NOMO-1 treated with DMSO at 0.1 percent for 48 hours (cell line): ENCODE measurements around the gene NR1H2.
A peak's percentile ranks its signal among the peaks of the same experiment; 100 is the strongest.
"Not testable (repeated sequence)": the region's sequence is repeated elsewhere in the genome, so short reads cannot be mapped to it uniquely, and the experiment has no call there.

ENCODE experiments used
- DNase-seq: peaks from one replicate; lab custom pipeline; 2025; ENCODE audit not compliant: unreplicated experiment; lab: John Stamatoyannopoulos, UW

Gene NR1H2

DNA sequence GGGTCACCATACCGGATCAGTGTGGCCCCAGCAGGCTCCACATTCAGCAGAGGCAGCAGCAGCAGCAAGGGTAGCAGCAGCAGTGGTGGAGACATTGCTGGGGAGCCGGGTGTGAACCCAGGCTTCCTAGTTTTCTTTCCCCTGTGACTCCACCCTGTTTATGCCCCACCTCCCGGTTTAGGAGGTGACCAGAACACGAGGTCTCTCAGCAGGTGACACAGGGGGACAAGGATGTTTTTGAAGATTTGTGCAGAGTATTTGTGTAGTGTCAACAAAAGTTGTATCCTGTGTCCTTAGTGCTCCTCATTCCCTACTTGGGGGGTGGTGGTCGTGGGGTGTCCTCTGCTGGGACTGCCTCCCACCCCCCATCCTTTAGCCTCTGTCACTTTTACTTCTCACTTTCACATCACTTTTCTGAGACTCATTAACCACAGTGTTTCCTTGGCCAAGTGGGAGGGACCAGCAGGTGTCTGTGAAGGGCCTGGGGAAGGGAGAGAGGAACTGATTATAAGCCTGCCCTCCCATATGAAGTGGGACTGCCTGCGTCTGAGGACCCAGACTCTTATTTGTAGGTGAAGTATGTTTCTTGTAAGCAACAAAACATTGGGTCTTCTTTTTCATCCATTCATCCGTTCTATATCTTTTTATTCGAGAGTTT, 31.5 kb upstream of the NR1H2 start:
- DNase-seq = peak; percentile 93

DNA sequence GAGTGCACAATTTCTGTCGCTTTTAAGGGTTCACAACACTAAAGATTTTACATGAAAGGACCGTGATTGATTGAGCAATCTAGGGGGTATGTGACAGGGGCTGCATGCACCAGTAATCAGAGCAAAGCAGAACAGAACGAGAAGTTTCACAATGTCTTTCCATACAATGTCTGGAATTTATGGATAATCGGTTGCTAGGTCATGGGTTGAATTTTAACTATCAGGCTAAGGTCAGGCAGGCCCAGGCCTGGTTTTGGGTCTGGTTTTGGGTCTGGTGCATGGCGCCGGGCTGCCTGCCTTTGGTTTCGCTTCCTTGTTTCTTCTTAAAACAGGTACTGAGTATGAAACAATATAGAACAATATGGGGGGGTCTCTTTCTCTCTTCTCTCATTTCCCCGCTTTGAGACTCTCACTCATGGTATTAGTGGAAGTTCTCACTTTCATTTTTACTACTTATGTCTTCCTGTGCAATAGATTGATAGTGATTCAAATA, 29.1 kb upstream of the NR1H2 start:
- peak; percentile 76 for DNase-seq

DNA sequence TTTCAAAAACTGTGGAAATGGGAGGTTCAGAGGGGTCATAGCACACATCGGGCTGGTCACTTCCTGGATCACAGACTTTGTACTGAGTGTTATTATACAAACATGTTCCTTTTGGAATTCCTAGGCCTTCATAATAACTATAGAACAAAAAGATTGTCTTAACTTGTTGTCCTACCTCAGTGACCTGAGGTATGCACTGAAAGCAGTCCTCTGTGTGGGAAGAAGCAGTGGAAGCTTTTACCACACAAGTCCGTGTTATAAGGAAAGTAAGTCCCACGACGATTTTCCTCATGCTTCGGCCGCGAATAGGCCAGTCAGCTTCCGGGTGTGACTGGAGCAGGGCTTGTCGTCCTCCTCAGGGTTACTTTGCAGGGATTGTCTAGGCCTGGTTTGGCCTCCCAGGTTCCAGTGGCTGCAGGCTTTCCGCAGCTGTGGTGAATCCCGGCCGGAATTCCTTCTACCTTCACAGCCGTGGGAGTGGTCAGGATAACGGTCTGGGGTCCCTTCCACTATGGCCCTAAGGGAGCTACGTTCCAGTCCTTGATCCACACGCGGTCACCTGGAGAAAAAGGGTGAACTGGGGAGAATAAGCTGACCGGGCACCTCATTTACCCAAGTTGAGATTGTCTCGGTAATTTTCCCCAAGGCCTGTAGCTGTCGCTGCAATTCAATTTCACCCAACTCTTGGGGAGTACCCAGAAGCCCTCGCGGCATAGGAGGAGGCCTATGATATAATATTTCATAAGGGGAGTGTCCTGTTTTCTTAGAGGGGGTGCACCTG, 26.8 kb upstream of the NR1H2 start:
- DNase-seq = no peak

DNA sequence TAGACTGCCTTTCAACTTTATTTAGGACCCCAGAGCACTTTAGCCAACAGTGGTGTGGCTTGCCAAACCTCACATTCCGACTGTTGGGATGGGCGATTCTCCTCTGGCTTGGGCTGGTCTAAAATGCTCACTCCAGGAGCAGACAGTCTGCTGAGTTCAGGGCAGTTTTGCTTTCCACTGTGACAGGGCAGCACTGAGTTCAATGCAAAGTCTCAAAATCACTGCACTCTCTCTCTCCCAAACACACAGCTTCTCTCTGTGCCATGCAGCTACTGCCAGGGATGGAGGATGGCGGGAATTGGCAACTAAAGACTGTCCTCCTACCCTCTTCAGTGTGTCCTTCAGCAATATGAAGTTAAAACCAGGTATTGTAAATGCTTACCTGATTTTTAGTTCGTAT, 24.0 kb upstream of the NR1H2 start:
- DNase-seq = no peak

DNA sequence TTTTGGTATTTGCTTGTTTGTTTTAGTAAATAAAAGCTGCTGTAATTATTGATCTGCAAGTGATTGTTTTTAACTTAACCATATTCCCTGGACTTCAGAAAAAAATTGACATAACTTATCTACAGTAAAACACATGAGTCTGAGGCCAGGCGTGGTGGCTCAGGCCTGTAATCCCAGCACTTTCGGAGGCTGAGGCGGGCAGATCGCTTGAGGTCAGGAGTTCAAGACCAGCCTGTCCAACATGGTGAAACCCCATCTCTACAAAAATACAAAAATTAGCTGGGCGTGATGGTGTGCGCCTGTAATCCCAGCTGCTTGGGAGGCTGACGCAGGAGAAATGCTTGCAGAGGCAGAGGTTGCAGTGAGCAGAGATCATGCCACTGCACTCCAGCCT, 22.8 kb upstream of the NR1H2 start:
- DNase-seq = not testable (repeated sequence)

DNA sequence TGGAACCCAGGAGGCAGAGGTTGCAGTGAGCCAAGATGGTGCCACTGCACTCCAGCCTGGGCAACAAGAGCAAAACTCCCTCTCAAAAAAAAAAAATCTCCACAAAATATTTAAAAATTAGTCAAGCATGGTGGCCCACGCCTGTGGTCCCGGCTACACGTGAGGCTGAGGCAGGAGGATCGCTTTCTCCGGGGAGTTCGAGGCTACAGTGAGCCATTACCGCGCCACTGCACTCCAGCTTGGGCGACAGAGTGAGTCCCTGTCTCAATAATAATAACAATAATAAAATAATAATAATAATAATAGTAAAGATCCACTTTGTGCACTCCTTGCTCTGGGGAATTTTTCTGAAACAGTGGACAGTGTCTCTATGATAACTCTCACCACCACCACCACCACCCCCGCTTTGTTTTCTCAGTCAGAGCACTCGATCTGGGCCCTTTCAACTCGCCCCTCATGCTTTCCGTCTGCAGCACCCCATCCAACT, 19.5 kb upstream of the NR1H2 start:
- no peak for DNase-seq

DNA sequence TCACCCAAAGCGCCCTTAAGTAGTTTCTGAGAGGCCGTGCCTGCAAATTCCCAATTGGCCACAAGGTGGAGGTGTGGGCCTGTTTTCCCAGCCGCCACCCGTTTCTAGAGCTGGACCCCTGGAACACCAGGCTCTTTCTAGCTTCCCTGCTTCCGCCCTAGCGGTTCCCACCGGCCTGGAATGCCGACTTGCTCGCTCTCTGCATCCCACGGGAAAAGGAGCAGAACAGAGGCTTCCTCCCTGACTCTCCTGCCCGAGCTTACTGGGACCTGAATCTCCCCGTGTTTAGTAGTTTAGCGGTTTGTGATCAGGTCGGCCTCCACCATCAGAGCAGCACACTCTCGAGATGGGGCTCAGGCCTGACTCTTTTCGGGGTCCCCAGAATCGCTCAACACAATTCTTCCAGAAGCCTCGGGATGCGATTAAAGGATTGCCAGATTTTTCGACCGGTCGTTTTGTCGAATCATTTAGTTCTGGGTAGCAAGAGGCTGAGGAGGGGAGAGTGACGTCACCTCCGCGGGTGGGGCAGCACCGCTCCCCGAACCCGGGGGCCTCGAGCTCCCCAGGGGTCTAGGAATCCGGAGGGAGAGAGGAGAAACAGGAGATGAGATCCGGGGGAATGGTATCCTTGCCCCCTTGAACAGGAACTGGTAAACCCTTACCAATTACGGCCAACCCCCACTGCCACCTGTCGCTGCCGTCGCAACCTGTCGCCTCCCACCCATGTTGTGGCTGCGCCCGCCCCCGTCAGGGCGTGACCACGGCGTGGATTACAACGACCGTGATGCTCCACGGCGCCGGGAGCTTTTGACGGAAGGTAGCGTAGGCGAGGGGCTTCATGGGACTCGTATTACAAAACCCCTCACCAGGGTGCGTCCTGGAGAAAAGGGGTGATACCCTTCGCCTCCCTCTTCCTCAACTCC, 18.8 kb upstream of the NR1H2 start:
- DNase-seq = peak; percentile 74

DNA sequence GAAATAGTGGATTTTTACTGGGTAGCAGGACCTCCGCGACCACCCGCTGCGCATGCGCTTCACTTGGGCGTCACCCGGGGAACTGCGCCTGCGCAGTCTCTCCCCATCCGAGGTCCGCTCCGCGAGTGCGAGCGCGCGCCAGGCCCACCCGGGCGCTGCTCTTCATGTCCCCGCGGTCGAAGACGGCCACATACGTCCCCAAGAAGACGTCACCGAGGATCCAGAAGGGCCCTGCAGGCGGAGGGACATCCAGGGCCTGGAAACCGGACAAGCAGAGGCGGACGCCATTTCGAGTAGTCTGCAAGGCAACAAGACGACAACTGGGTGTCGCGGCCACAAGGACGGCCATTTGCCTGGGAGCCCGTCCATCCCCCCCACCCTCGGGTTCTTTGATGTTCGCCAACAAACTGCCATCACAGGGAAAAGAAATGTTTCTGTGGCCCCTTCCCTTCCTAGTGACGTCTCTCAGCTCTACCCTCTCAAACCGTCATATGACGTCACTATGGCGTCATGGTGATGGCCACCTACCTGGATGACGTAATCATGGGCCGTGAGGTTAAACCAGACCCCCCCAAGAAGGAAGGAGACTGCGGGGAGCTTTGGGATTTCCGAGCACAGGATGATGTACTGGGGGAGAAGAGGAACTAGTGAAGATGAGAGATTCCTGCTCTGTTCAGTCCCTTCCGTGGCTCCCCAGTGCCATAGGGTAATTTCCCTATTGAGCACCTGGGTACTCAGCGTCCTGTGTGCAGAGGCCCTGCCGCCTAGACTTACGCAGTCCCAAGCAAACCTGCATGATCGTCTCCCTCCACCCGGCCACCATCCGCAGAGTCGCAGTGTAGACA, 17.6 kb upstream of the NR1H2 start:
- DNase-seq = peak; percentile 68

DNA sequence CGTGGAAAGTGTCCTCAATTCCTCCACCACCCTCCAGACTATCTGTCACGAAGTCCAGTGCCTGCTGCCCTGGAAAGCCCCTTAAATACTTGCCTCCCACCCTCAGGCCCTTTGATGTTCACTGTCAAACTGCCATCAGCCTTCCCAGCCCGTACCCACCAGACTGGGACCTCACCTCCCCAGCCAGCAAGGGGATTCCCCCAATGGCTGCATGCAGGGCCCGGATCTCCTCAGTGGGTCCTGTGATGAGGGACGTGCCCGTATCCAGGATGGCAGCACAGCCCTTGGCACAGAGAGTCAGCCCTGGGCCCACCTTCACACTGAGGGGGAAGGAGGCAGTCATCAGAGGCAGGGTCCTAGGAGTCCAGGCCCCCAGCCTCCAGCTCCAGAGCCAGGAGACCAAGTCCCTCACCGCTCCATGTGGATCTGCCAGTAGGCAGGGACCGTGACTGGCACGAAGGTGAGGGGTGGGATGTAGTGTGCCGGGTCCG, 16.9 kb upstream of the NR1H2 start:
- DNase-seq = no peak

DNA sequence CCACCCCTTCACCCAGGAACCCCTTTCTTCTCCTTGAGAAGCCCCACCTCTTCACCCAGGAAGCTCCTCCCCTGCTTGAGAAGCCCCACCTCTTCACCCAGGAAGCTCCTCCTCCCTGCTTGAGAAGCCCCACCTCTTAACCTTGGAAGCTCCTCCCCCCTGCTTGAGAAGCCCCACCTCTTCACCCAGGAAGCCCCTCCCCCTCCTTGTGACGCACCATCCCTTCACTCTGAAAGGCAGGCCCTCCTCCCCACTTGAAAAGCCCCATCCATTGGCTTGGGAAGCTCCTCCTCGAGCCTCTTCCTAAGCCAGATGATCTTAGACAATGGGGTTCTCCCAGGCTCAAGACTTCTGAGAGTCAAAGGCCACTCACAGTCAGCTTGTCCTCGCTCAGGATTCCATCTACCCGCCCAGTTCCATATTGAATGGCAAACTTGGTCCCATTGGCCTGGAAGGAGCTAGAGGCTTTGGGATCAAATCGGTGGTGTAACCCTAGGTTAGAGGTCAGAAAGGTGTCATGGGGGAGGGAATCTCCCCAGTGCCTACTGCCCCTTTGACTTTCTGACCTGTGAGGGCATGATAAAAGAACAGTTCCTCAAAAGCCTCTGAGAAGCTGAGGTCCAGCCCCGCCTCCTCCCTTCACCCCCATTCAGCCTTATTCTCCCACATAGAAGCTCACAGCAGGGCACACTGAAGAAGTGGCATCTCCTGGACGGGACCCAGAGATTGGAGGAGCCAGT, 14.8 kb upstream of the NR1H2 start:
- DNase-seq = no peak

DNA sequence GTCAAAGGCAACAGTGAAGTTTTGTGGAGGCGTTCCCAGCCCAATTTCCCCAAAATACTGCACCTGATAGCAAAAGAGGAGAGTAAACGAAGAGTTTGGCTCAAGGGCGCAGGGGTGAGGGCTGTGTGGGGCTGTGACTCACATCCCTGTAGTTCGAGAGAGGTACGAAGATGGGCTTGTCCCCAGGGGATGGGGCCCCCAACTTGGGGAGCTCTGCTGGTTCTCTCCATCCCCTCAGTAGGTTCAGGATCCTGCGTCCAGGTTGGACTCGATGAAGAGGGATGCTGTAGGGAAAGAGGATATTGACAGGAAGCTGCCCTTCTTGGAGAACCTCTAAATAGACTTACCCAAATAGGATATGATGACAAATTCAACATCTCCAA, 14.2 kb upstream of the NR1H2 start:
- DNase-seq = no peak

DNA sequence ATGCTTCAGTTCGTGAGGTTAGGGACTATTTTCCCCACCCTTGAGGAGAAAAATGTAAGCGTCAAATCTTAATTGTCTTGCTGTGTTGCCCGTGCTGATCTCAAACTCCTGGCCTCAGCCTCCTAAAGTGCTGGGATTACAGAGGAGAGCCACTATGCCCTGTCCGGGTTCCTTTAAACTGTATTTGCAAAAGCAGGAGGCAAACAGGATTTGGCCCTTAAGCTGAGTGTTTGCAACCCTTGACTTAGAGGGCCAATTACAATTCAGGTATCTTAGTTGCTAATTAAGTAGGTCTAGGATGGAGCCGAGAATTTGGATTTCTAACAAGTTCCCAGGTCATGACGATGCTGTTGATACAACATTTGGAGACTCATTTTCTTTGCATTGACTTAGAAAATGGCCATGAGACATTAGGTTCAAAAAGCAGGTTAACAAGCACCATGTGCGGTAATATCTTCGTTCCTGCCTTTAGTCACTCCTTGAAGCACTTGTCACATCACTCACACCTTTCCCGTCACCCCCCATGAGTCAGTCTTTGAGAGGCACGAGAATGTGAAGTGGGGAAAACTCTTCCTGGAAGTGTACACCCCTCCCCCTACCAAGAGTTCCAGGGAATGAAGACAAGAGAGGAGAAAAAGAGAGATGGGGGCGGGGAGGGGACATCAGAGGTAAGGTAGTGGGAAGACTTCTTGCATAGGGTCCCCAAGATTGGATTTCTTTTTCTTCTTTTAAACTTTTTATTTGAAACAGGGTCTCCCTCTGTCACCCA, 13.4 kb upstream of the NR1H2 start:
- no peak for DNase-seq

DNA sequence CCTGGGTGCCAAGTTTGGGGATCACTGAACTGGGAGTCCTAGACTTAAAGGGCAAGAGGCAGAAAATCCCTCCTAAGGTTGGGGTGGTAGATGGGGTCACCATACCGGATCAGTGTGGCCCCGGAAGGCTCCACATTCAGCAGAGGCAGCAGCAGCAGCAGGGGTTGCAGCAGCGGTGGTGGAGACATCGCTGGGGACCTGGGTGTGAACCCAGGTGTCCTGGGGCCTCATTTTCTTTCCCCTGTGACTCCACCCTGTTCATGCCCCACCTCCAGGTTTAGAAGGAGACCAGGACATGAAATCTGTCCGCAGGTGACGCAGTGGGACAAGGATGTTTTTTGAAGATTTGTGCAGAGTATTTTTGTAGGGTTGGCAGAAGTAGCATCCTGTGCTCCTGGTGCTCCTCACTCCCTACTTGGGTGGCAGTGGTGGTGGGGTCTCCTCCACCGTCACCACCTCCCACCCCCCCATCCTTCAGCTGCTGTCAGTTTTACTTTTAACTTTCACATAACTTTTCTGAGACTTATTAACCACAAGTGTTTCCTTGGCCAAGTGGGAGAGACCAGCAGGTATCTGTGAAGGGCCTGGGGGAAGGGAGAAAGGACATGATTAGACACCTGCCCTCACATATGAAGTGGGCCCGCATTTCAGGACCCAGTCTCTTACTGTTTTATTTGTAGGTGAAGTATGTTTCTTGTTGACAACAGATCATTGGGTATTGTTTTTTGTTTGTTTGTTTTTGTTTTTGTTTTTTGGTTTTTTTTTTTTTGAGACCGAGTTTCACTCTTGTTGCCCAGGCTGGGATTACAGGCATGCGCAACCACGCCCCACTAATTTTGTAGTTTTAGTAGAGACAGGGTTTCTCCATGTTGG, 10.6 kb upstream of the NR1H2 start, which contains the start of gene NAPSA:
NAPSA (minus strand) TSS at position 206 of the 873 bp plus-strand sequence; CDS start at position 188, 18 bp downstream.
- DNase-seq = no peak

DNA sequence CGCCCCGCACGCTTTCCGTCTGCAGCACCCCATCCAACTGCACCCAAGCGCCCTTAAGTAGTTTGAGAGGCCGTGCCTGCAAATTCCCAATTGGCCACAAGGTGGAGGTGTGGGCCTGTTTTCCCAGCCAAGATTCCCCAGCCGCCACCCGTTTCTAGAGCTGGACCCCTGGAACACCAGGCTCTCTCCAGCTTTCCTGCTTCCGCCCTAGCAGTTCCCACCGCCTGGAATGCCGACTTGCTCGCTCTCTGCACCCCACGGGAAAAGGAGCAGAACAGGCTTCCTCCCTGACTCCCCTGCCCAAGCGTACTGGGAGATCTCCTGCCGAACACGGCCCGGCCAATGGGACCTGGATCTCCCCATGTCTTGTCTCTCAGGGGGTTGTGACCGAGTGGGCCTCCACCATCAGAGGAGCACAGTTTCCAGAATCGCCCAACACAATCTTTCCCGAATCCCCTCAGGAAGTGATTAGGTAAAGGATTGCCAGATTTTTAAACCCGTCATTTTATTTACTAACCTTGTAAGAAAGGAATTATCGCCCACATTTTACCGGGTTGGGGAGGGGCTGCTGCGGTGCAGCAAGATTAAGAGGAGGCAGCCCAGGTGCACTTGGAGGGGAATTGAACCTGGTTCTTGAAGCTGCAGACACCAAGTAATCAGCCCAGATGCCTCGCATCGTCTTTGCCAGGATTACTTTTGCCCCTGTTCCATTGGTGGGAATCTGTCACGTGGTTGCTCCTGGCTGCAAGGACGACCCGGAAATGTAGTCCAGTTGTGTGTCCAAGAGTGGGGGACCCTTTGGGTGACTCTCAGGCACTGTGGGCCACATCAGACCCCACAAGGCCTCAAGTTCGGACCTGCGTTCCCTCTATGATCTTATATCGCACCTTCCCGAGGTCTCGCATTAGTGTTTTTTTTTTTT, 7.3 kb upstream of the NR1H2 start:
- peak; percentile 65 for DNase-seq

DNA sequence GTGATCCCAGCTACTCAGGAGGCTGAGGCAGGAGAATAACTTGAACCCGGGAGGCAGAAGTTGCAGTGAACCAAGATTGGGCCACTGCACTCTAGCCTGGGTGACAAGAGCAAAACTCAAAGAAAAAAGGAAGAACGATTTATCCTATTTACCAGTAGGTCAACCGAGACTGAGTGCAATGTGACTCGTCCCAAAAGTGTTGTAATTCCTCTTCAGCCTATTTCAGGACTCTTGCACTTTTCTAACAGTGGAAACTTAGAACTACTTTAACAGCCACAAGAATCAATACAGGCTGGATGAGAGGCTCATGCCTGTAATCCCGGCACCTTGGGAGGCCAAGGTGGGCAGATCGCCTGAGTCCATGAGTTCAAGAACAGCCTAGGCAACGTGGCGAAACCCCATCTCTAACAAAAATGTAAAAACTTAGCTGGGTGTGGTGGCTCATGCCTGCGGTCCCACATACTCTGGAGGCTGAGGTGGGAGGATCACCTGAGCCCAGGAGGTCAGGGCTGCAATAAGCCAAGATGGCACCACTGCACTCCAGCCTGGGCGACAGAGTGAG, 4.3 kb upstream of the NR1H2 start:
- DNase-seq = peak; percentile 80

DNA sequence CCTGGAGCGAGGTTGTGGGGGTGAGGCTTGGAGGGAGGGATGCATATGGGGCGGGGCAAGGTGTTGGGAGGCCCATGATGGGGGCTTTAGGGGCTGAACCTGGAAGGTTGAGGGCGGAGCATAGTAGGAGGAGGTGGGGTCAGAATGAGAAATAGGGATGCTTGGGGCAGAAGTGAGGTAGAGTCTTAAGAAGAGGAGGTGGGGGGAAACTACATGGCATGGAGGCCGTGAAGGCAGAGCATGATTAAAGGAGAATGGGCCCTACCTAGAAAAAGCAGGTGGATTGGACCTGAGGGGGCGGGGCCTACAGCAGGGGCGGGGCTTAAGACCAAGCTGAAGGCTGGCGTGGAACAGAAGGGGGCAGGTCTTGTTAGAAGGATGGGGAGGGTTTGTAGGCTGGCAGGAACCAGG, 799 bp downstream of the NR1H2 start:
- peak; percentile 33 for DNase-seq
